NCI-H2107 treated with DMSO at 0.1 percent for 48 hours (cell line): ENCODE measurements around the gene MRPL9.
A peak's percentile ranks its signal among the peaks of the same experiment; 100 is the strongest.
"Not testable (repeated sequence)": the region's sequence is repeated elsewhere in the genome, so short reads cannot be mapped to it uniquely, and the experiment has no call there.

ENCODE experiments used
- DNase-seq: peaks from one replicate; lab custom pipeline; 2025; ENCODE audit not compliant: unreplicated experiment; lab: John Stamatoyannopoulos, UW

MRPL9 gene

GRCh38 chr1:151737026-151737425 is 26.3 kb downstream of the MRPL9 start:
- no peak for DNase-seq

- not testable (repeated sequence) for DNase-seq
Observed at GRCh38 chr1:151733995-151734394, 29.3 kb downstream of the MRPL9 start.

- DNase-seq, result no peak
Observed at GRCh38 chr1:151733126-151733525, 30.2 kb downstream of the MRPL9 start.

GRCh38 chr1:151729966-151730291 is 33.4 kb downstream of the MRPL9 start:
- DNase-seq, result no peak

GRCh38 chr1:151729157-151729965 is 33.9 kb downstream of the MRPL9 start:
- no peak for DNase-seq

GRCh38 chr1:151728151-151729054 is 34.9 kb downstream of the MRPL9 start:
- DNase-seq, result no peak

- DNase-seq, result no peak
Observed at GRCh38 chr1:151723726-151724370, 39.4 kb downstream of the MRPL9 start.

GRCh38 chr1:151721788-151722510 is 41.3 kb downstream of the MRPL9 start:
- DNase-seq, result no peak

GRCh38 chr1:151720974-151721787 is 42.1 kb downstream of the MRPL9 start, which contains the start of gene RIIAD1:
TSS of gene RIIAD1 (plus strand) at chr1:151721522. CDS start at chr1:151721537, 15 bp downstream.
- DNase-seq, result no peak

GRCh38 chr1:151720554-151720953 is 42.7 kb downstream of the MRPL9 start:
- no peak for DNase-seq

- DNase-seq, result no peak
Observed at GRCh38 chr1:151720125-151720524, 43.2 kb downstream of the MRPL9 start.

GRCh38 chr1:151718666-151719065 is 44.6 kb downstream of the MRPL9 start:
- DNase-seq, result no peak

GRCh38 chr1:151718011-151718431 is 45.3 kb downstream of the MRPL9 start:
- DNase-seq, result no peak

GRCh38 chr1:151716771-151717631 is 46.3 kb downstream of the MRPL9 start, which contains the start of gene CELF3:
TSS of gene CELF3 (minus strand) at chr1:151716803. CDS start at chr1:151716020, 783 bp downstream.
- peak; percentile 90 for DNase-seq

- no peak for DNase-seq
Observed at GRCh38 chr1:151716405-151716762, 46.9 kb downstream of the MRPL9 start.

GRCh38 chr1:151715726-151716404 is 47.4 kb downstream of the MRPL9 start:
- no peak for DNase-seq

GRCh38 chr1:151714820-151715725 is 48.2 kb downstream of the MRPL9 start:
- DNase-seq, result no peak
